Right atrium auricular region (tissue), 2 donors: ENCODE measurements around the gene SLC48A1. TPM values are rescaled to one million over a fixed set of nuclear protein-coding genes. Genes with fewer than 3 reads are reported as not detected.
"Not testable (repeated sequence)": the region's sequence is repeated elsewhere in the genome, so short reads cannot be mapped to it uniquely, and the experiment has no call there.

ENCODE experiments used
- DNase-seq: peaks from one replicate; pipeline ENCODE4 v3.0.0-alpha.2; 2019; ENCODE audit warnings: low spot score
- H3K27ac ChIP-seq, 2 donors: fragments of 200-600 bp; sonication (generic); 1 replicate in 1 of 2; 2 replicates in 1 of 2; pipeline ENCODE4 v1.5.1; 2016 to 2019
- H3K27me3 ChIP-seq, 2 donors: fragments of 200-600 bp; sonication (generic); one replicate each; pipeline versions ENCODE4 v1.5.1 to v1.6.0; 2017 to 2019
- H3K36me3 ChIP-seq: fragments of 200-600 bp; sonication (generic); one replicate; pipeline ENCODE4 v1.5.1; 2016
- H3K4me1 ChIP-seq, 2 donors: fragments of 200-600 bp; sonication (generic); one replicate each; pipeline versions ENCODE4 v1.5.1 to v1.6.0; 2017 to 2019
- H3K4me3 ChIP-seq, 2 donors: fragments of 200-600 bp; sonication (generic); 1 replicate in 1 of 2; 2 replicates in 1 of 2; pipeline ENCODE4 v1.5.1; 2017 to 2019; ENCODE audit warnings: mild to moderate bottlenecking in 1 of 2, moderate library complexity in 1 of 2
- H3K9me3 ChIP-seq, 2 donors: fragments of 200-600 bp; sonication (generic); one replicate each; pipeline ENCODE4 v1.5.1; 2019
- CTCF ChIP-seq, 2 donors: fragments of 200-600 bp; sonication (generic); IDR thresholded peaks; one replicate each; pipeline ENCODE4 v1.5.1; 2019; ENCODE audit warnings: antibody characterized with exemption in 2 of 2
- total RNA-seq, 2 donors: library from RNA; depleted of rRNA; stranded (reverse); fragments of >200 nt; gene quantifications; one replicate each; pipeline ENCODE4 v1.1.0, GENCODE V29; 2016

SLC48A1 gene
- total RNA-seq, 2 donors from 2014 or later = 48.9 to 52.0 TPM

GRCh38 chr12:47813511-47814196, 40.6 kb downstream of the SLC48A1 start:
- Histone ChIP-seq H3K4me1 (peaks cover 0 to 100% of the 10 kb centered on the region in 2 donors), H3K36me3 (no peaks in the 10 kb centered on the region), H3K4me3 (peak overlapping the region; percentile 24 to 47), H3K9me3 (no peaks in the 10 kb centered on the region), H3K27me3 (no peaks in the 10 kb centered on the region), H3K27ac (peak overlapping the region; percentile 95 to 99)
- TF ChIP-seq CTCF (IDR thresholded peaks at IDR 0.05) = no peak
- DNase-seq = no peak

DNA sequence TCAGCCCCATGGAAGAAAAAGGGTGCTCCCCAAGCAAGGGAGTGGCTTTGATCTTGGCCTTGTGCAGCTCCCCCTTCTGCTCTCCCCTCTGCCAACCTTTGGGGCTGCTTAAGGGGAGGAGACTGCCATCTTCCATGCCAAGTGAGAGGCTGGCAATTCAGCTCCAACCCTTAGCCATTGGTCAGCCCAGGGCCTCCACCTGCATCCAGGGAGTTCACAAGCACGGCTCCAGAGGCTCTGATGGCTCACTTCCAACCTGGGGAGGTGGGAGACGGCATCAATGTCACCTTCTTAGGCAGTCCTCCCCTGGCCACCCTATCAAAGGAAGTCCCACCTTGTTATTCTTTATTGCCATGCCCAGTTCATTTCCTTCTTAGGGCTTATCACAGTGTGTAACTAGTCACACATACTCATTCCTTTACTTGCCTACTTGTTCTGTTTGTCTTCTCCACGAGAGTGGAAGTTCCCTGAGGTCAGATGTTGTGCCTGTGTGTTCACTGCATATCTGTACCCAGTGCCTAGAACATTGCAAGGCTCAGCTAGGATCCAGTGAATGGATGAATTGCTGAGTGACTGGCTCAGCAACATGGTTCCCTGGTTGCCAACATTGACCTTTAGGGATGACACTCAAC, 41.6 kb downstream of the SLC48A1 start:
- H3K27ac ChIP-seq = peak overlapping the region; percentile 95 to 99
- DNase-seq = no peak
- H3K27me3 ChIP-seq = no peaks in the 10 kb centered on the region
- no peaks in the 10 kb centered on the region for H3K36me3 ChIP-seq
- H3K9me3 ChIP-seq = no peaks in the 10 kb centered on the region
- H3K4me3 ChIP-seq = no peak overlapping the region
- TF ChIP-seq CTCF (IDR thresholded peaks at IDR 0.05) = no peak
- peaks cover 0 to 95% of the 10 kb centered on the region in 2 donors for H3K4me1 ChIP-seq

DNA sequence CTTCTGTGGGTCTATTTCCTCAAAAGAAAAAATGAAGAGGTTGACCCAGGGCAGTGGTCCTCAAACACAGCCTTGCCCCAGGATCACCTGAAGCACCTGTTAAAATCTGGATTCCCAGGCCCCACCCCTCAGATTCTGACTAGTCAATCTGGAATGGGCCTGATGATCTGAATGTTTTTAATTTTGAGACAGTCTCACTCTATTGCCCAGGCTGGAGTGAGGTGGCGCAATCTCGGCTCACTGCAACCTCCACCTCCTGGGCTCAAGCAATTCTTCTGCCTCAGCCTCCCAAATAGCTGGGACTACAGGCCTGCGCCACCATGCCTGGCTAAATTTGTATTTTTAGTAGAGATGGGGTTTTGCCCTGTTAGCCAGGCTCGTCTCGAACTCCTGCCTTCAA, 42.4 kb downstream of the SLC48A1 start:
- not testable (repeated sequence) for H3K27me3 ChIP-seq, H3K36me3 ChIP-seq, H3K4me3 ChIP-seq, DNase-seq, H3K9me3 ChIP-seq
- H3K4me1 ChIP-seq = peaks cover 0 to 90% of the 10 kb centered on the region in 2 donors
- H3K27ac ChIP-seq = peak overlapping the region; percentile 95 to 99

GRCh38 chr12:47816403-47817271, 43.6 kb downstream of the SLC48A1 start:
- TF ChIP-seq CTCF (IDR thresholded peaks at IDR 0.05) = no peak
- no peaks in the 10 kb centered on the region for H3K27me3 ChIP-seq
- H3K36me3 ChIP-seq = no peaks in the 10 kb centered on the region
- no peak for DNase-seq
- peak overlapping the region; percentile 95 to 99 for H3K27ac ChIP-seq
- peaks cover 0 to 90% of the 10 kb centered on the region in 2 donors for H3K4me1 ChIP-seq
- H3K9me3 ChIP-seq = no peaks in the 10 kb centered on the region
- H3K4me3 ChIP-seq = peak overlapping the region; percentile 77 to 96

- Histone ChIP-seq H3K4me1 (peaks cover 0 to 90% of the 10 kb centered on the region in 2 donors), H3K9me3 (no peaks in the 10 kb centered on the region), H3K27me3 (no peaks in the 10 kb centered on the region), H3K36me3 (no peaks in the 10 kb centered on the region), H3K4me3 (peak overlapping the region; percentile 77 to 96), H3K27ac (peak overlapping the region; percentile 95 to 99)
- peak in 1 of 2 donors; percentile 54 for TF ChIP-seq CTCF (IDR thresholded peaks at IDR 0.05)
- no peak for DNase-seq
Observed at GRCh38 chr12:47817272-47818006, 44.4 kb downstream of the SLC48A1 start.
